NT2/D1 (cell line): ENCODE data around the gene EMILIN2.

Source experiments
- DNase-seq: peaks from one replicate; pipeline ENCODE4 v3.0.0-alpha.2; 2011; ENCODE audit warnings: low read depth, low spot score
- H3K27me3 ChIP-seq: 2 replicates; pipeline ENCODE4 v1.6.0; 2011; ENCODE audit warnings: mild to moderate bottlenecking; ENCODE audit not compliant: insufficient read length, insufficient read depth
- H3K36me3 ChIP-seq: 2 replicates; pipeline ENCODE4 v1.6.1; 2011; ENCODE audit warnings: mild to moderate bottlenecking, low read length, mixed read lengths; ENCODE audit not compliant: insufficient read depth, insufficient read length
- H3K4me1 ChIP-seq: 2 replicates; pipeline ENCODE4 v1.5.1; 2011; ENCODE audit not compliant: insufficient read depth, insufficient read length
- H3K4me3 ChIP-seq: 2 replicates; pipeline ENCODE4 v1.5.1; 2011; ENCODE audit warnings: low read depth; ENCODE audit not compliant: insufficient read length
- H3K9ac ChIP-seq: 2 replicates; pipeline ENCODE4 v1.6.0; 2011; ENCODE audit warnings: low read depth; ENCODE audit not compliant: insufficient read length
- H3K9me3 ChIP-seq: 2 replicates; pipeline ENCODE4 v1.5.1; 2011; ENCODE audit warnings: mild to moderate bottlenecking, low read length; ENCODE audit not compliant: insufficient read depth
- SUZ12 ChIP-seq: IDR thresholded peaks from 2 replicates; pipeline ENCODE4 v1.6.1; 2011; ENCODE audit not compliant: insufficient read length, insufficient read depth; ENCODE audit errors: extremely low read depth
- YY1 ChIP-seq: IDR thresholded peaks from 2 replicates; pipeline ENCODE4 v1.6.1; 2011; ENCODE audit not compliant: insufficient read length, insufficient read depth
- ZNF274 ChIP-seq: IDR thresholded peaks from 2 replicates; pipeline ENCODE4 v1.6.1; 2011; ENCODE audit warnings: mild to moderate bottlenecking, low read depth, low read length

The EMILIN2 gene

GRCh38 chr18:2881088-2881839, 34.5 kb downstream of the EMILIN2 start:
- H3K27me3 ChIP-seq, result no peaks in the 10 kb centered on the region
- DNase-seq, result no peak
- TF ChIP-seq YY1 (no peak), SUZ12 (no peak), ZNF274 (no peak)
- 0 out of 2 replicates have a peak, but pooled peaks cover under 1% of the 10 kb centered on the region for H3K9me3 ChIP-seq
- peaks cover 9% of the 10 kb centered on the region for H3K4me1 ChIP-seq
- H3K4me3 ChIP-seq, result no peak overlapping the region
- no peak overlapping the region for H3K9ac ChIP-seq
- H3K36me3 ChIP-seq, result peaks cover 26% of the 10 kb centered on the region

GRCh38 chr18:2881840-2882195, 35.0 kb downstream of the EMILIN2 start:
- H3K4me3 ChIP-seq, result no peak overlapping the region
- no peak for DNase-seq
- TF ChIP-seq SUZ12 (no peak), YY1 (no peak), ZNF274 (no peak)
- no peak overlapping the region for H3K9ac ChIP-seq
- H3K36me3 ChIP-seq, result peaks cover 32% of the 10 kb centered on the region
- peaks cover 9% of the 10 kb centered on the region for H3K4me1 ChIP-seq
- no peaks in the 10 kb centered on the region for H3K27me3 ChIP-seq
- H3K9me3 ChIP-seq, result peaks cover 6% of the 10 kb centered on the region

- Histone ChIP-seq H3K27me3 (no peaks in the 10 kb centered on the region), H3K9me3 (peaks cover 10% of the 10 kb centered on the region), H3K4me1 (peaks cover 9% of the 10 kb centered on the region), H3K4me3 (no peak overlapping the region), H3K36me3 (peaks cover 36% of the 10 kb centered on the region), H3K9ac (no peak overlapping the region)
- TF ChIP-seq SUZ12 (no peak), YY1 (no peak), ZNF274 (no peak)
- no peak for DNase-seq
Measured at GRCh38 chr18:2882201-2882600, 35.4 kb downstream of the EMILIN2 start.

- Histone ChIP-seq H3K4me1 (peaks cover 9% of the 10 kb centered on the region), H3K9ac (no peak overlapping the region), H3K36me3 (peaks cover 43% of the 10 kb centered on the region), H3K27me3 (no peaks in the 10 kb centered on the region), H3K9me3 (peaks cover 13% of the 10 kb centered on the region), H3K4me3 (no peak overlapping the region)
- TF ChIP-seq YY1, result no peak
- TF ChIP-seq ZNF274, result no peak
- TF ChIP-seq SUZ12, result no peak
- DNase-seq, result no peak
Measured at GRCh38 chr18:2883076-2883735, 36.4 kb downstream of the EMILIN2 start.

- no peaks in the 10 kb centered on the region for H3K27me3 ChIP-seq
- no peak overlapping the region for H3K4me3 ChIP-seq
- H3K4me1 ChIP-seq, result peaks cover 9% of the 10 kb centered on the region
- no peak for TF ChIP-seq YY1
- TF ChIP-seq ZNF274, result no peak
- TF ChIP-seq SUZ12, result no peak
- H3K9ac ChIP-seq, result no peak overlapping the region
- peaks cover 42% of the 10 kb centered on the region for H3K36me3 ChIP-seq
- no peak for DNase-seq
- H3K9me3 ChIP-seq, result peaks cover 13% of the 10 kb centered on the region
Measured at GRCh38 chr18:2884706-2885285, 38.0 kb downstream of the EMILIN2 start.

- peaks cover 2% of the 10 kb centered on the region for H3K4me1 ChIP-seq
- H3K9ac ChIP-seq, result no peak overlapping the region
- no peak for DNase-seq
- H3K4me3 ChIP-seq, result no peak overlapping the region
- TF ChIP-seq ZNF274, result no peak
- no peak for TF ChIP-seq SUZ12
- TF ChIP-seq YY1, result no peak
- H3K9me3 ChIP-seq, result peaks cover 13% of the 10 kb centered on the region
- no peaks in the 10 kb centered on the region for H3K27me3 ChIP-seq
- H3K36me3 ChIP-seq, result peaks cover 65% of the 10 kb centered on the region
Measured at GRCh38 chr18:2887470-2887869, 40.7 kb downstream of the EMILIN2 start.

- H3K4me1 ChIP-seq, result no peaks in the 10 kb centered on the region
- H3K9me3 ChIP-seq, result peaks cover 13% of the 10 kb centered on the region
- TF ChIP-seq SUZ12, result no peak
- TF ChIP-seq YY1, result no peak
- no peak for TF ChIP-seq ZNF274
- no peak overlapping the region for H3K9ac ChIP-seq
- H3K27me3 ChIP-seq, result no peaks in the 10 kb centered on the region
- H3K4me3 ChIP-seq, result no peak overlapping the region
- H3K36me3 ChIP-seq, result peaks cover 80% of the 10 kb centered on the region
- no peak for DNase-seq
Measured at GRCh38 chr18:2889761-2890192, 43.0 kb downstream of the EMILIN2 start.
